ENCODE data around the gene RBM28. TPM values are rescaled to one million over a fixed set of nuclear protein-coding genes. Genes with fewer than 3 reads are reported as not detected.

RBM28 gene
- total and polyA plus RNA-seq, 2 of the 8 experiments (the other 6 are each of a cell fraction or from before 2014, with no cell fraction given), result 12.8 to 65.3 TPM

GRCh38 chr7:128310499-128310898 lies 33.2 kb downstream of the RBM28 start:
- POLR2A ChIA-PET (ENCODE audit: partially characterized antibody), result interaction anchor here (1.3 kb wide), 2 partner anchors 9 to 11 kb away, joined by 3 read pairs; no protein-coding TSS in a partner anchor
- Histone ChIP-seq H3K27ac (ENCODE audit: low read depth, low read length) (no peak overlapping the region), H3K36me3 (ENCODE audit: control insufficient read depth in 2 of 4, insufficient read depth in 4 of 4, low read length in 3 of 4) (peaks cover 26 to 76% (median 62%) of the 10 kb centered on the region in 4 experiments)

More at GRCh38 chr7:128310499-128310898, 33.2 kb downstream of the RBM28 start:
- Histone ChIP-seq H3K27me3 (replicated peaks in 1 of 4; ENCODE audit: control insufficient read depth in 3 of 4, extremely low read depth in 1 of 4, insufficient read depth in 3 of 4, low read length in 3 of 4) (no peaks in the 10 kb centered on the region), H3K23me2 (ENCODE audit: low read depth, low read length) (no peaks in the 10 kb centered on the region), H2BK12ac (ENCODE audit: low read depth, low read length) (no peak overlapping the region), H3K79me2 (ENCODE audit: control insufficient read depth in 1 of 2, insufficient read depth in 2 of 2, low read length in 2 of 2) (no peaks in the 10 kb centered on the region), H2BK15ac (ENCODE audit: low read length) (no peak overlapping the region), H3K23ac (ENCODE audit: insufficient read length) (no peak overlapping the region), H4K5ac (ENCODE audit: insufficient read length, low read depth, low read length) (no peak overlapping the region), H3K14ac (ENCODE audit: insufficient read length) (no peak overlapping the region), H3K18ac (ENCODE audit: extremely low read depth, low read length) (no peak overlapping the region), H2BK20ac (ENCODE audit: low read length) (no peak overlapping the region), H3K79me1 (ENCODE audit: low read depth, low read length) (no peaks in the 10 kb centered on the region; the same call in 1 of the 2 replicates), H3K56ac (replicated peaks; ENCODE audit: insufficient read length, low read depth, low read length) (no peak overlapping the region), H3K4ac (replicated peaks; ENCODE audit: insufficient read length, low read depth, low read length) (no peak overlapping the region), H2AK5ac (ENCODE audit: low read depth, low read length) (no peak overlapping the region), H3K9ac (replicated peaks in 1 of 4; ENCODE audit: extremely low read depth in 1 of 4, low read depth in 3 of 4, low read length in 3 of 4) (no peak overlapping the region), H3K4me1 (replicated peaks in 1 of 4; ENCODE audit: control insufficient read depth in 3 of 4, insufficient read depth in 4 of 4, low read length in 3 of 4) (no peaks in the 10 kb centered on the region), H4K91ac (replicated peaks; ENCODE audit: insufficient read length, low read length) (no peak overlapping the region), H4K20me1 (replicated peaks in 1 of 2; ENCODE audit: control insufficient read depth in 1 of 2, insufficient read depth in 2 of 2, low read length in 2 of 2) (no peaks in the 10 kb centered on the region), H2AFZ (ENCODE audit: low read length) (no peak overlapping the region), H2BK5ac (ENCODE audit: low read depth, low read length) (no peak overlapping the region), H3K9me3 (ENCODE audit: insufficient read depth in 2 of 2, low read depth in 1 of 2, low read length in 1 of 2) (no peaks in the 10 kb centered on the region), H2BK120ac (replicated peaks; ENCODE audit: low read depth, low read length) (no peak overlapping the region), H3K4me2 (ENCODE audit: insufficient read depth in 1 of 2, low read depth in 2 of 2, low read length in 2 of 2) (no peak overlapping the region), H3K4me3 (ENCODE audit: extremely low read depth in 1 of 4, insufficient read depth in 2 of 4, low read depth in 3 of 4, low read length in 4 of 4) (no peak overlapping the region), H4K8ac (ENCODE audit: extremely low read depth, insufficient read depth, low read length) (no peak overlapping the region)
- CTCF ChIA-PET (ENCODE audit: partially characterized antibody), result interaction anchor here (1.7 kb wide), 1 partner anchor 9 kb away, joined by 4 read pairs; no protein-coding TSS in a partner anchor
- TF ChIP-seq MAX (IDR thresholded peaks at IDR 0.05), result no peak
- TF ChIP-seq, protein P1, sequence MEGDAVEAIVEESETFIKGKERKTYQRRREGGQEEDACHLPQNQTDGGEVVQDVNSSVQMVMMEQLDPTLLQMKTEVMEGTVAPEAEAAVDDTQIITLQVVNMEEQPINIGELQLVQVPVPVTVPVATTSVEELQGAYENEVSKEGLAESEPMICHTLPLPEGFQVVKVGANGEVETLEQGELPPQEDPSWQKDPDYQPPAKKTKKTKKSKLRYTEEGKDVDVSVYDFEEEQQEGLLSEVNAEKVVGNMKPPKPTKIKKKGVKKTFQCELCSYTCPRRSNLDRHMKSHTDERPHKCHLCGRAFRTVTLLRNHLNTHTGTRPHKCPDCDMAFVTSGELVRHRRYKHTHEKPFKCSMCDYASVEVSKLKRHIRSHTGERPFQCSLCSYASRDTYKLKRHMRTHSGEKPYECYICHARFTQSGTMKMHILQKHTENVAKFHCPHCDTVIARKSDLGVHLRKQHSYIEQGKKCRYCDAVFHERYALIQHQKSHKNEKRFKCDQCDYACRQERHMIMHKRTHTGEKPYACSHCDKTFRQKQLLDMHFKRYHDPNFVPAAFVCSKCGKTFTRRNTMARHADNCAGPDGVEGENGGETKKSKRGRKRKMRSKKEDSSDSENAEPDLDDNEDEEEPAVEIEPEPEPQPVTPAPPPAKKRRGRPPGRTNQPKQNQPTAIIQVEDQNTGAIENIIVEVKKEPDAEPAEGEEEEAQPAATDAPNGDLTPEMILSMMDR (IDR thresholded peaks at IDR 0.05; ENCODE audit: control extremely low read depth in 1 of 3, insufficient read depth in 1 of 3, low read depth in 1 of 3, low read length in 3 of 3), result no peak
- no peak for TF ChIP-seq EZH2 (IDR thresholded peaks at IDR 0.05; ENCODE audit: low read depth, low read length, severe bottlenecking)
- no peak for TF ChIP-seq RXRA (IDR thresholded peaks at IDR 0.05; ENCODE audit: insufficient read depth, low read depth, low read length)
- TF ChIP-seq MAFK (IDR thresholded peaks at IDR 0.05; ENCODE audit: low read depth, low read length), result no peak
- no peak for TF ChIP-seq RNF2 (IDR thresholded peaks at IDR 0.05; ENCODE audit: borderline replicate concordance, low read depth, low read length, missing control alignments, poor library complexity, severe bottlenecking)
- WGBS, 2 experiments (ENCODE audit: extremely low coverage in 1 of 2, insufficient coverage in 1 of 2, insufficient read length in 1 of 2, insufficient replicate concordance in 2 of 2, low coverage in 1 of 2, low lambda C conversion rate in 2 of 2, missing lambda C conversion rate in 1 of 2), result 93% methylated on average over 5 of the region's 5 CpGs; no CpG with 5 or more reads in 1 of the 2 experiments
- DNase-seq (ENCODE audit: low read depth in 1 of 2, low spot score in 2 of 2), result no peak
- FAIRE-seq, result no peak
